UCSD-AML1 (cell line): ENCODE data around the gene TMEM115.

ENCODE experiments used
- DNase-seq: peaks from one replicate; lab custom pipeline; 2025; ENCODE audit not compliant: unreplicated experiment; lab: John Stamatoyannopoulos, UW

Gene TMEM115

DNA sequence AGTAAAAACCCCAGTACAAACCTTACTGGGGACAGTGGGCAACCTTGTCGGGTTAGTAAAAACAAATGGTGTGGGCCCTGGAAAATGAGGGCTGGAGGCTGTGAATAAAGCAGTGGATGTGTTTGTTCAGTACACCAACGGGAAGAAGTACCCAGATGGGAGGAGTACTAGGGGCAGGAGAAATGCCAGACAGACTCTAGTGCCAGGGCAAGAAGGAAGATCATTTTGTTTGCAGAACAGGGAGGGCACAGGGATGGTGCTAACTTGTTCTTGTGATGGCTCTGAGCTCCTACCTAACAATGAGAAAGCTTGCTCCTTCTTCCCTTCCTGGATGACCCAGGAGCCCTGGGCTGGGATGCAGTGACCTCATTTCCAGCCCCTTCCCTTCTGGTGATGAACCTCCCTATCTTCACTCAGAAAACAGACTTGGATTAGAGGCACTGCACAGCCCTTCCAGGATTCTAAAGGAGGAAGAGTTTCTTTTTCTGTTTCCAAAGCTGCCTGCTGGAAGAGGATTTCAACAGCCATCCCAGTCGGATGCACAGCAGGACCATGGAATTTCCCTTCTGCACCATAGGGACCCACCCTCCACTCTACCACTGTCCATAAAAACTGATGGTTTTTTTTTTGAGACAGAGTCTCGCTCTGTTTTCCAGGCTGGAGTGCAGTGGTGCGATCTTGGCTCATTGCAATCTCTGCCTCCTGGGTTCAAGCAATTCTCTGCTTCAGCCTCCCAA, 24.8 kb downstream of the TMEM115 start:
- no peak for DNase-seq

DNA sequence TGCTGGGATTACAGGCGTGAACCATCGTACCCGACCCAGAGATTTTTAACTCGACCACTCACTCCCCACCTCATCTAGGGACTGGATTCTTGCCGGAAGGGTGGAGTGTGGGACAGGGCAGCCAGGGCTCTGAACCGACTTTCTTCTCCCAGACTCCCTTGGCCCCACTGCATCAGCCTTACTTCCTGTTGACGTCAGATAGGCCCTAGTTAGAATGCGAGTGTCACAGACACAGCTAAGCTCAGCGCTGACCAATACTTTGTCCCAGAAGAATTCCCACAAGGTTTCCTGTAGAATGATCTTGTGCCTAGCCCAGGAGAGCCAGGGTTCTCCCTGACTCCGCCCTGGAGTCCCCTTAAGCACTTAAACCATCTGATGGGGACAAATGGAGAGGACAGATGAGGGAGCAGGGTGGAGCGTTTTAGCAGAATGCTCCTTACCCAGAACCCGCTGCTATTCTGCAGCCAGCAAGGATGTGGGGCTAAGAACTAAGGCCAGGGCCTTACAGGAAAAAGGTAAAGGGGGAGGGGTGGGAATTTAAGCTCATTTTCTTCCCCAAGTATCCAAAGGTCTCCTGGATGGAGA, 25.5 kb downstream of the TMEM115 start:
- DNase-seq = no peak

- DNase-seq = no peak
Observed at GRCh38 chr3:50331364-50331907, 27.9 kb downstream of the TMEM115 start.

DNA sequence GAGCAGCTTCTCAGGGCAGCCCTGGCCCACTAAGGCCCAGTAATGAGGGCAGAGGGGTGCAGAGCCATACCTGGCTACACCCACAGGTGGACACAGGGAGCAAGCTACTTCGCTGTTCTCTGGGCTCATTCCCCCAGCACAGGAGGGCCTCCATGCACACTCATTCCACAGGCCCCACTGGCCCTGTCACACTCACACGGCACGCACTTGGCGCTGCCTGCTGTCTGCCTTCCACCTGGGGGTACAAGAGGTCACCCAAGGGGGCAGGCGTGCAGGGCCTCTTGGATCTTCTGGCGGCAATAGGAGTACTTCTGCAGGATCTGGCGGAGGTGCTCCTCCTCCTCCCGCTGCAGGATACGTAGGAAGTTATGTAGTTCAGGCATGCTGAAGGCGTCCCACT, 29.0 kb downstream of the TMEM115 start:
- no peak for DNase-seq

GRCh38 chr3:50327943-50328691, 31.2 kb downstream of the TMEM115 start, which contains the start of gene TUSC2:
TUSC2 (minus strand) TSS chr3:50328223; CDS start chr3:50328099, 124 bp downstream.
- peak; percentile 96 for DNase-seq

DNA sequence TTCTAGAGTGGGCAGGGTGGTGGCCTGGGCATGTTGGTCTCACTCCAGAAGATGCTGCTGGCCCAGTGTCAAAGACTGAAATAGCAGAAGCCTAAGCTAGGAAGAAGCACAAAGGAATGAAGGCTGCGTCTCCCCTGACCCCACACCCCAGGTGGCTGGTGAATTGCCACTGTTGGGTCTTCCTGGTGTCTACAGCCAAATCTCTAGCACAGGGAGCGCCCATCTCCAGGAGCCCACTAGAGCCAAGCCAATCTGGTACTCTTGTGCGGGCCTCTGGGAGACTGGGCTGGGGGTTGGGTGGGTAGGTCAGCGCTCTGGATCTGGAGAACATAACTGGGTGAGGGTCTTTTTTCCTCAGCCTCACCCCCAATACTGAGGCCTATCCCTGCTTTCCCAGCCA, 32.2 kb downstream of the TMEM115 start:
- DNase-seq = no peak

DNA sequence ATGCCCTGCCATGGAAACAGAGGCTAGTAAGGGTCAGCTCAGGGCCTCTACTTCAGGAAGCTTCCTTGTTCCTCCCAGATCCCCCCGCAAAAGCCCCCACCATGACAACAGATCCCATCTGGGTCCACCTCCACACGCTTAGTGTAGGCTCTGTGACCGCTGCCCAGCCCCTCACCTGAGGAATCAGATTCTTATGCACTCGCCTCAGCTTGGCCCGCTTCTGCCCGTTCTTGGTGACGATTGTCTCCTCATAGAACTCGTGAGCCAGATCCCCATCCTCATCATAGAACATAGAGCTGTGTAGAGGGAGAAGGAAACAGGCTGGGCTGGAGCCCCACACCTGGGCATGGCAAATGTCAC, 33.2 kb downstream of the TMEM115 start:
- no peak for DNase-seq

DNA sequence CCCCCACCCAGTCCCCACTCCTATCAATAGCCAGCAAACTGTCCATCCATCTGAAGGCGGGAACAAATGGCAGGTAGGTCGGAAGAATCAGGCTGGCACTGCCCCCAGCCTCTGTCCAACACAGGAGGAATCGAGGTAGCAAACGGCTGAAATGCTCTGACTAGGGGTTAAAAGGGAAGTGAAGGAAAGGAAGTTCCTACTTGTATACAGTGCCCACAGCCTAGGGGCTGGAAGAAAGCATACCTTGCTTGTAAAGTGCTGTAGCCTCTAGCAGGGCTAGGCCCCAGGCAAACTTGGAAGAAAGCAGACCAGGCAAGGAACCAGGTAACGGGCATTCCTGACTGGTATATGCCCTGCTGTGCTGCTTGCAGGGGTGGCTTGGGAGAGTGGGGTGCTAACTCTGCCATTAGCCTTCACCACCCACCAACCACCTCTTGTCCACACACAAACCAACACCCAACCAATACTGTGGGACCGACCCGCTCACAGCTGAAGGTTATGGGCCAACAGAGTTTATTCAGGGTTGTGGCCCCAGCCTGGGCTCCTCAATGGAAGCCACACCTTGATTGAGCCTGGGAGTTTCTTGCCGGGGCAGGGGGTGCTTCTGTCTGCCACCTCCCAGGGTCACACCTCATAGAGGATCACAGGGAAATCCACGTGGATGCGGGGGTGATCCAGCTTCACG, 33.7 kb downstream of the TMEM115 start:
- DNase-seq = no peak

DNA sequence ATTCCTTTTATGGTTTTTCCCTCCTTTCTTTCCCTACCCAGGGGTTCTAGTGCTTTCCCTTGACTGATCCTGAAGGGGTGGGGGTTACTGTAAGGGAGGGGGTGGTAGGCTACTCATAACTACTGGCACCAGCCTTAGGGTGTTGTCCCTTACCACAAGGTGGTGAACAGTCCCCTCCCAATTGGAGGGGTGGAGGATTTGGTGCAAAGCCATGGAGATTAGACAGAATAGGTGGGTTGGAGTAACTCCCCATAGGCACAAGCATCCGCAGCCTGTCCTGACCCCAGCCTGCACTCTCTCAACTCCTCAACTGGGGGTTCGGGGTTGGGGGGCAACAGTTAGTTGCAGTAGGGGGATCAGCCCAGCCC, 34.2 kb downstream of the TMEM115 start:
- no peak for DNase-seq

DNA sequence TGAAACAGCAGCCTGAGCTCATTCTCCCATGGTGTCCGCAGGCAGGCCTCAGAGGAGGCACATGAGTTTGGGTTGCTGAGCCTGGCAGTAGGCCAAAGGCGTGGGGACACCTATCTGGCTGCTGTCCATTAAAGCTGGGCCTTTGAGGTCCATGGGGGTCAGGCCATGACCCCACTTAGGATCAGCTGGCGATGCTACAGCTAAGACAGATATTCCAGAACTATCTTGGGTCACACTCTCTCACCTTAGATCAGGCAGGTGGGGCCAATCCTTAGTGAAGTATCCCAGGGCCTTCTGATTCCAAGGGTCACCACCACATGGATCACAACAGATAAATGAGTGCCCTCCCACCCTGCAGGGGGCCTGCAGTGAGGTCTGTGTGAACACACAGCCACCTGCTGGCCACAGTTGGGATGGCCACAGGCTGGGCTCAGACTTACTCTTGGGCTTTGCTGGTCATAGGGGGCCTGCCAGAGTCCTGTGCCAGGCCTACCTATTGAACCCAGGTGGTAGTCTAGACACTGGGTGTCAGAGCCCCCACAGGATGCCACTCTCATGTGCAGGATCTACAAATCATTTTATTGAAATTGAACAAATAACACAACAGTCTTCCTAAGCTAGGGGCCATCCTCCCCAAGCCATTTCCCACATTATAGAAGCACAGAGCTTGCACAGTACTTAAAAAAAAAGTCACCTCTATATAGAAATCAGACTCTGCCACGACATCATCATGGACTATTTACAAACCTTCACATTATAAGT, 34.8 kb downstream of the TMEM115 start:
- peak; percentile 77 for DNase-seq

DNA sequence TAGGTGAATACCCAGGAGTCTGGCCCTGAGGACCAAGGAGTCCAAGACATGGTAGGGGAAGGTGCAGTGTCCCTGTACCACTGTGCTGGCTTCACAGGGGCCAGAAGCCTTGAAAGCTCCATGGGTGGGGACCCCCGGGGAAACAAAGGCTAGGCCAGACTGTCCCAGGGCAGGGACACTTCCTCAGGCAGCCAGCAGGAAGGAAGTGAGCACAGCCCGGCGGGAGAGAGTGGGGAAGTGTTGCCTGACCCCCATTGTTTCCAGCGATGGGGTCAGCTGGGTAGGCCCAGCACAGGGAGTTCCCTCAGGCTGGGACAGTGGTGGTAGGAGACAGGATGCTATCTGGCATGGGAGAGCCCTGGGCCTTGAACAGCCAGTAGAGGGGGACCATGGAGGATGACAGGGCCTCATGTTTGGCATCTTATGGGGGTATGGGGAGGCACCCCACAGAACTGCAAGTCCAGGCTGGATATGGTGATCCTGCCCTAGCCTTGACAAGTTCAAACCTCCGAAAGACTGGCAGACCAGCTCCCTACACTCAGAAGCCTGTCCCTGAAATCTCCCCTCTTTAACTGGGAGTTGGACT, 35.6 kb downstream of the TMEM115 start:
- peak; percentile 49 for DNase-seq

DNA sequence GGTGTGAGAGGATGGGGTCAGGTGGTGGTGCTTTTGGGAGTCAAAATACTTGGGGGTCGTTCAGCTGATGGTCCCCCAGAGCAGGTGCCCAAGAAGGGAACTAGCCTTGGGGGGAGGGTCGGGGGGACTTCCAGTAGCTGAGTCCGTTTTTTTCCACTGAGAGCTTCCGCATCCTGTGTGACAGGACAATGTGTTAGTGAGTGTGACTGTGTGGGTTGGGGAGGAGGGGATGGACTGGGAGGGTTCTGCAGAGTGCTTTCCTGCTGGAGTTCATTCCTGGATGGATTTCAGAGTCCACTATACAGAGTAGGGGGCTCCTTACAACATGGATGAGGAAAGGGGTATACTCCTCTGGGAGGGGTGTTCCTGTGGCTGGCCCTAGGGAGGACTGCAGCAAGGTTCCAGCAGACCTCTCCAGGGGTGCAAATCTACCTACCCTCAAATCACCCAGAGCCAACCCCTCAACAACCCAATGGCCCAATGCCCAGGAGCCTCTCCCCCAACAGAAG, 36.2 kb downstream of the TMEM115 start:
- peak; percentile 71 for DNase-seq

DNA sequence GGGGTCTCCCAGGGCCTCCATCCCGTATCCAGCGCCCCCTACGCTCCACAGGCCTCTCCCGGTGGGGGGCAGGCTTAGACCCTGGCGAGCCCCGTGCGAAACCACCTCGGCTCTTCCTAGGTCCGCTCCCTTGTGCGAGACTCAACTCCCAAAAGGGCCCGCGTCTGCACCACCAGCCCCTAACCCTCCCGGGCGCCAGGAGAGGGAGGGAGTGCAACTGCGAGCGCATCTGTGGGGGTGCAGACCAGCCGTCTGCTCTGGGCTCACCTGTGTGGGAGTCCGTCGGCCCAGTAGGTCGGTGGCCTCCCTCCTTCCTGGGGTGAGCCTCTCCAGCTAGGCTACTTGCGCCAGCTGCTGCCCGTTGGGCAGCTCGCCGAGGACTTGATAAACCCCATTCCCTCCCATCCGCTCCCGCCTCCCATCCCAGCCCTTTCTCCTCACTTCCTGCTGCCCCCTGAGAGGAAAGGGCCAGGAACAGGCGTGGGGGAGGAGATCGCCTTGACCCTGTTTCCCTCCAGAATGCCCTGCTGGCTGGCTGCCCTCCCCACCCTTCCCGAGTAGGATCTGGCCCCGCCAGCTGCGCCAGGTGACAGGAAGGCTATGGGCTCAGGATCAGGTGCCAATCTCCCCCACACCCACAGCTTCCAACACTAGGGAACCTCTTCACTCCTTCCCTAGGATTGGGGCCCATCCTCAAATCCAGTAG, 36.8 kb downstream of the TMEM115 start, which contains the start of gene HYAL2:
TSS of gene HYAL2 (minus strand) at position 360 of the 706 bp plus-strand sequence. CDS start 2,256 bp downstream, outside the sequence.
- peak; percentile 66 for DNase-seq

DNA sequence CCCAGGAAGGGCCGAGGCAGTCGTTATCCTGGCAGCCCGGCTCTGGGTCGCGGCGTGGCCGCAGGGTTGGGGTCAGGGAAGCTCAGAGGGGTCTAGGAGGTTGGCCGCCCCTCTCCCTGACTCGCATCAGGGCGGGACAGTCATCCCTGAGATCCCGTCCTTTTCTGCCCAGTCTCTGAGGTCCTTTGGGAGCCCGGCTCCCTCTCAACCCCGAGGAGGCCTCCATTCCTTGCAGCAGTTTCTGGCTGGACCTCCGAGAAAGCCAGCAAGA, 37.3 kb downstream of the TMEM115 start:
- DNase-seq = no peak

DNA sequence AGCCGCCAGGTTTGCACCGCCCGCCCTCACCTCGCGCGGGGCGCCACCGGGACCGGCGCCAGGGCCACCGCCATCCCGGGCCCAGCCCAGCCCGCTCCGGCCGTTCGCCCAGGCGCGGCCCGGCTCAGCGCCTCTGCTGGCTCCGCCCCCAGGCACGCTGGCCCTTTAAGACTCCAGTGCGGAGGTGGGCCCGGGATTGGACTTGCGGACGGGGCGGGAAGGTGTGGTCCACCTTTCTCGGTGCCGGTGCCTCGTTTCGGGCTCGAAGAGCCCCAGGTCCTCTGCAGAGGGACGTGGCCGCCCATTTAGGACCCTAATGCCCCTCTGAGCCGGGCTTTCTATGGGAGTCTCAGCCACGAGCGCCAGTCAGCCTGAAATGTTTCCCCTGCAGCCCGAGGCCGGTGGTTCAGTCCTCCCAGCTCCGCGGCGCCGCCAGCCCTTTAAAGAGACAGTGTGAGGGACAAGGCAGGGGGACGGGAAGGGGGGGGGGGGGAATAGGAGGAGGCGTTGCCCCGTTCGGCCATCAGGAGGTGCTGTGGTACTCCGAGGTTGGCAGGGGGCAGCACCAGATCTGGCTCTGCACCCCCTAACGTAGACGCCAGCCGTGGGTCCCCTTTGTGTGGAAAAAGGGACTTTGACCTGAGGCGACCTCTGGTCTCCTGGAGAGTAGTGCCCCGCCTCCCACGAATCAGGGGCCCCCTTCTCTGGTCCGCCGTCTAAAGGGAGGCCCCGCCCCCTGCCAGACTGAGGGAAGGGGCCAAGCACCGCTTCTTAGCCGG, 37.8 kb downstream of the TMEM115 start:
- DNase-seq = peak; percentile 93

DNA sequence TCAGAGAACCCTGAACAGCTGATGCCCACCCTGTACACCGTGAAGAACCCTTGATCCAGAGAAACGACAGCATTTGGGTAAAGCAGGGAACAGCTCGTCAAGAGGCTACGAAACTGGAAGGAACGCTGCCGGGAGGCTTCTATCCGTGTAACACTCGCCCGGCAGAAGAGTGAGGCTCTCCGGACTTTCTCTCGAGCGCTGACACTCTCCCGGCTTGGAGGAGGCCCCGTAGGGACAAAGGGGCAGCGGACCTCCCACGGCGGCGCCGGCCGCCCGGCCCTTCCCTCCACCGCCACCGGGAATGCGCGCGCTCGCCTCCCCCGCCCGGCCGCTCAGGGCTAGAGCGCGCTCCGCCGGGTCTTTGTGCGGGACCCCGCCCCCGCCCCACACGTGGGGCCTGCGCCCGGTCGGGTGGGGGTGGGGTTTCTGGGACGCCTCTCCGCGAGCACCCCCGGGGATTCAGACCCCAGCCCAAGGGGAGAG, 38.4 kb downstream of the TMEM115 start:
- DNase-seq = peak; percentile 83

DNA sequence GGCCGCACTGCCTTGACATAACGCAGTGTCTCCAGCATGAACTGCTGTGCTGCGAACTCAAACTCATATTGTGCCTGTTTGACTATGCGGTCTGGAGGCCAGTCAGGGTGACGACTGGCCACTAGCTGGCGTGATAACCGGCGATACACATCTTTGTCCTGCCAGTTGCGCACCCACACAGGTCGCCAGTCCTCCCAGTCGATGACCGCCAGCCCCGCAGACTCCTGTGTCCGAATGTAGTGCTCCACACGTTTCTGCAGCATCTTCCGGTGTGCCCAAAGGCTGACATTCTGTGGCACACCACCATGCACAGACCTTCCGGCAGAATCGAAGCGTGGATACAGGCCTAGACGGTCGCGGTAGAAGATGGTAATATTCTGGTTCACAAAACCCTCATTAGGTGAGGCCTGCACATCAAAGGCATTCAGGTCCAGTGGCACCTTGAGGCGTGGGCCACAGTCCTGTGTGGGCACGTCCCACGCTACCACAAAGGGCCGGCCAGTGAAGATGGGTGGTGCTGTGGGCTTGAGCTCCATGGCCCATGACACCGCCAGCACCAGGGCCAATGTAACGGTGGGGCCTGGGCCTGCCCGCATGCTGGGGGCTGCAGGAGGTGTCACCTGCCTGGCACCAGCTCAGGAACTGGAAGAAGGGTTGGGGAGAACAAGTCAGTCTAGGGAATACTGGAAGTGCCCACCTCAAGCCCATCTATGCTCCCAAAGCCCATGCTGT, 39.3 kb downstream of the TMEM115 start:
- DNase-seq = no peak
